22Rv1 (cell line): ENCODE data around the gene CTTNBP2.

Experiments used
- ZFX ChIP-seq: fragments of 450-650 bp; IDR thresholded peaks from 2 replicates; pipeline ENCODE4 v1.6.1; 2017; ENCODE audit warnings: antibody characterized with exemption, borderline replicate concordance
- TF ChIP-seq, protein P1 (sequence below): fragments of 450-650 bp; IDR thresholded peaks from 2 replicates; pipeline ENCODE4 v1.5.1; 2017; ENCODE audit warnings: mild to moderate bottlenecking

GRCh38 chr7:117780832-117781231, 92.4 kb downstream of the CTTNBP2 start:
- TF ChIP-seq, protein P1, sequence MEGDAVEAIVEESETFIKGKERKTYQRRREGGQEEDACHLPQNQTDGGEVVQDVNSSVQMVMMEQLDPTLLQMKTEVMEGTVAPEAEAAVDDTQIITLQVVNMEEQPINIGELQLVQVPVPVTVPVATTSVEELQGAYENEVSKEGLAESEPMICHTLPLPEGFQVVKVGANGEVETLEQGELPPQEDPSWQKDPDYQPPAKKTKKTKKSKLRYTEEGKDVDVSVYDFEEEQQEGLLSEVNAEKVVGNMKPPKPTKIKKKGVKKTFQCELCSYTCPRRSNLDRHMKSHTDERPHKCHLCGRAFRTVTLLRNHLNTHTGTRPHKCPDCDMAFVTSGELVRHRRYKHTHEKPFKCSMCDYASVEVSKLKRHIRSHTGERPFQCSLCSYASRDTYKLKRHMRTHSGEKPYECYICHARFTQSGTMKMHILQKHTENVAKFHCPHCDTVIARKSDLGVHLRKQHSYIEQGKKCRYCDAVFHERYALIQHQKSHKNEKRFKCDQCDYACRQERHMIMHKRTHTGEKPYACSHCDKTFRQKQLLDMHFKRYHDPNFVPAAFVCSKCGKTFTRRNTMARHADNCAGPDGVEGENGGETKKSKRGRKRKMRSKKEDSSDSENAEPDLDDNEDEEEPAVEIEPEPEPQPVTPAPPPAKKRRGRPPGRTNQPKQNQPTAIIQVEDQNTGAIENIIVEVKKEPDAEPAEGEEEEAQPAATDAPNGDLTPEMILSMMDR, result no peak
- no peak for TF ChIP-seq ZFX
